Kidney (tissue), 14 donors: ENCODE data around the gene DPP6. TPM values are rescaled to one million over a fixed set of nuclear protein-coding genes. Genes with fewer than 3 reads are reported as not detected.
A peak's percentile ranks its signal among the peaks of the same experiment; 100 is the strongest.

Experiments used
- DNase-seq, 5 donors: peaks; one replicate each; pipeline ENCODE4 v3.0.0-alpha.2; 2013 to 2020
- FAIRE-seq: peaks from 2 replicates; lab custom pipeline; 2012; peaks lifted over from hg19 to GRCh38; lab: Jason Lieb, UNC
- H3K27ac ChIP-seq, 2 donors: one replicate each; pipeline ENCODE4 v1.7.0; 2013; ENCODE audit warnings: low read depth in 2 of 2, low read length in 2 of 2, inconsistent platforms in 1 of 2
- H3K27me3 ChIP-seq: one replicate; pipeline ENCODE4 v1.7.1; 2013; ENCODE audit warnings: low read length, inconsistent platforms; ENCODE audit not compliant: control insufficient read depth, insufficient read depth
- H3K36me3 ChIP-seq, 3 donors: one replicate each; pipeline versions ENCODE4 v1.7.0 to v1.7.1; 2013; ENCODE audit warnings: low read length in 3 of 3, control low read depth in 1 of 3, inconsistent platforms in 1 of 3; ENCODE audit not compliant: insufficient read depth in 3 of 3, control insufficient read depth in 2 of 3
- H3K4me1 ChIP-seq, 3 donors: one replicate each; pipeline versions ENCODE4 v1.7.0 to v1.7.1; 2013; ENCODE audit warnings: low read length in 3 of 3, inconsistent platforms in 1 of 3, low read depth in 1 of 3; ENCODE audit not compliant: control insufficient read depth in 2 of 3, insufficient read depth in 2 of 3
- H3K4me3 ChIP-seq, 3 donors: one replicate each; pipeline versions ENCODE4 v1.7.0 to v1.8.1; 2013; ENCODE audit warnings: low read length in 3 of 3, control low read depth in 1 of 3, inconsistent platforms in 1 of 3
- H3K9ac ChIP-seq, 3 donors: one replicate each; pipeline versions ENCODE4 v1.7.0 to v1.7.1; 2013; ENCODE audit warnings: low read length in 3 of 3, control low read depth in 1 of 3, inconsistent platforms in 1 of 3
- H3K9me3 ChIP-seq, 3 donors: one replicate each; pipeline versions ENCODE4 v1.7.0 to v1.7.1; 2013; ENCODE audit warnings: low read length in 3 of 3, control low read depth in 1 of 3, inconsistent platforms in 1 of 3; ENCODE audit not compliant: control insufficient read depth in 2 of 3, insufficient read depth in 1 of 3
- CTCF ChIP-seq: IDR thresholded peaks from 3 replicates; pipeline ENCODE4 v1.5.1; 2012; ENCODE audit warnings: mild to moderate bottlenecking, moderate library complexity, borderline replicate concordance; ENCODE audit not compliant: insufficient read depth; ENCODE audit errors: extremely low read depth
- intact Hi-C: fragments of 100-400 bp; cut with DNase I; formaldehyde crosslinking; loops from one replicate; pipeline ENCODE4 v1.11.1; 2022
- polyA plus RNA-seq: library from polyadenylated mRNA; stranded (reverse); fragments of 350-450 nt; fragmentation: Illumina TruSeq; extraction: RNeasy Lipid Tissue Mini Kit (QIAGEN cat#74804); gene quantifications from one replicate; pipeline ENCODE4 v1.2.3, GENCODE V29; 2014; ENCODE audit warnings: low read depth, low replicate concordance; ENCODE audit not compliant: insufficient read depth
- total RNA-seq: library from RNA; stranded (reverse); fragmentation: NEBNext Ultra II Directional; extraction: Animal tissue kit (Norgen Biotek cat#: 25700); gene quantifications from one replicate; pipeline ENCODE4 v1.2.1, GENCODE V29; 2021
- donor health status: control.
- donor health status: control.
- donor health status: control.
- donor health status: control.
- donor health status: control.
- donor health status: DM: yes; HTN: yes; CAD: no.
- donor health status: Normal renal cell carcinoma (clear cell type).

DPP6 gene
- total and polyA plus RNA-seq, 2 donors from 2014 or later: 1.8 to 6.9 TPM

GRCh38 chr7:154915600-154915999 lies 863.4 kb downstream of the DPP6 start:
- intact Hi-C loops: no loop called here
- Histone ChIP-seq H3K4me1 (peaks cover 0 to 8% (median 6%) of the 10 kb centered on the region in 3 donors), H3K4me3 (no peak overlapping the region), H3K27me3 (peaks cover 2% of the 10 kb centered on the region), H3K9me3 (peaks cover 0 to 4% (median 0%) of the 10 kb centered on the region in 3 donors), H3K9ac (no peak overlapping the region), H3K27ac (no peak overlapping the region), H3K36me3 (no peaks in the 10 kb centered on the region)
- TF ChIP-seq CTCF: no peak
- FAIRE-seq (no peak), DNase-seq (peak in 2 of 5 donors; percentile 22 to 35)

DNA sequence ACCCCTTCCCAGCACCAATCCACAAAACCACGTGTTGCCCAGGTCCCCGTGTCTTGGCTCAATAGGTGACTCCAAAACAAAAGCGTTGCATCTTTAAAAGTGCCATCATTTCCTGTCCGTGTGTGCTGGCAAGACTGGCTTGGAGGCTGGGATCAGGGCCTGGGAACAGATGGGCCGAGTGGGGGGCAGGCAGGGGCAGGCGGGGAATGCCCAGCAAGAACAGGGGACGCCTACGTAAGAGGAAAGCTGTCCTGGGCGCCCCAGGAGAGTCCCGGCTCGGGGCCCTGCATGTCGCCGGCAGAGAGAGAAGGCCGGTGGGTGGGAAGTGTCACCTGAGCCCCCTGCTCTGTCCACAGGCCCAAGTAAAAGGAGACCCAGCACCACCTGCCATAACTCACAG lies 864.2 kb downstream of the DPP6 start:
- TF ChIP-seq CTCF: no peak
- Histone ChIP-seq H3K4me3 (no peak overlapping the region), H3K9ac (no peak overlapping the region), H3K9me3 (no peaks in the 10 kb centered on the region), H3K27me3 (peaks cover 2% of the 10 kb centered on the region), H3K27ac (no peak overlapping the region), H3K4me1 (peaks cover 0 to 8% (median 6%) of the 10 kb centered on the region in 3 donors), H3K36me3 (no peaks in the 10 kb centered on the region)
- no peak for FAIRE-seq
- DNase-seq: peak in 1 of 5 donors; percentile 61
- intact Hi-C loops: no loop called here

DNA sequence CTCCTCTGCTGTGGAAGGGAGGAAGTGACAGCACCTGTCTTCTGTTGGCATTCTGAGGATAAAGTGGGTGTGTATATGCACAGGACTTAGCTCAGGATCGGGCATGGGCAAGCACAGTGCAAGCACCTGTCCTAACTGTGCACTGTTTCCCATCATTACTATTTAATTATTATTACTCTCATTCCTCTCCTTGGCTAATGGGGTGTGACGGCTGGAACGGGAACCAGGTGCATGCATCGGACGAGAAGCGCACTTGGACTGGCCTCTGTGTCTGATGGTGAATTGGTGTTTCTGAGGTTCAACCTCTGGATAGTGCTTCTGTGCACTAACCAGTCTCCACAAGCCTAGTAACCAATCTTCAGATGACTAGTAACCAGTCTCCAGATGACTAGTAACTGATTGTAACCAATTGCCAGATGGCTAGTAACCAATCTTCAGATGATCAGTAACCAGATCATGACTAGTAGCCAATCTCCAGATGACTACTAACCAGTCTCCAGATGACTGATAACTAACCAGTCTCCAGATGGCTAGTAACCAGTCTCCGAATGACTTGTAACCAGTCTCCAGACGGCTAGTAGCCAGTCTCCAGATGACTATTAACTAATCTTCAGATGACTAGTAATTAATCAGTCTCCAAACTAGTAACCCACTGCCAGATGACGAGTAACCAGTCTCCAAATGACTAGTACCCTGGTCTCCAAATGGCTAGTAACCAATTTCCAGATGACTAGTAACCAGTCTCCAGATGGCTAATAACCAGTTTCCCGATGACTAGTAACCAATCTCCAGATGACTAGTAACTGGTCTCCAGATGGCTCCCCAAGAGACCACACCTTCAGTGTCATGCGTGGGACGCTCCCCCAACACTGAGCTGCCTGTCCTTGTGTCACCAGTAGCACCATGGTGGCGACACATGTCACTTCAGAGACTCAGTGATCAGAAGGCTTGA lies 864.9 kb downstream of the DPP6 start:
- intact Hi-C loops: no loop called here

More for the DNA sequence above, 864.9 kb downstream of the DPP6 start:
- Histone ChIP-seq H3K36me3 (no peaks in the 10 kb centered on the region), H3K4me3 (no peak overlapping the region), H3K4me1 (peaks cover 0 to 8% (median 6%) of the 10 kb centered on the region in 3 donors), H3K9ac (no peak overlapping the region), H3K27ac (no peak overlapping the region), H3K27me3 (peaks cover 2% of the 10 kb centered on the region), H3K9me3 (no peaks in the 10 kb centered on the region)
- DNase-seq (peak in 4 of 5 donors; percentile 38 to 65 (median 64)), FAIRE-seq (no peak)
- TF ChIP-seq CTCF: no peak
